Inflammatory macrophage (primary cell): ENCODE data around the gene C19orf81.

Experiments used
- DNase-seq, 2 donors: peaks; one replicate each; pipeline ENCODE4 v3.0.0-alpha.2; 2020 to 2022

The C19orf81 gene

DNA sequence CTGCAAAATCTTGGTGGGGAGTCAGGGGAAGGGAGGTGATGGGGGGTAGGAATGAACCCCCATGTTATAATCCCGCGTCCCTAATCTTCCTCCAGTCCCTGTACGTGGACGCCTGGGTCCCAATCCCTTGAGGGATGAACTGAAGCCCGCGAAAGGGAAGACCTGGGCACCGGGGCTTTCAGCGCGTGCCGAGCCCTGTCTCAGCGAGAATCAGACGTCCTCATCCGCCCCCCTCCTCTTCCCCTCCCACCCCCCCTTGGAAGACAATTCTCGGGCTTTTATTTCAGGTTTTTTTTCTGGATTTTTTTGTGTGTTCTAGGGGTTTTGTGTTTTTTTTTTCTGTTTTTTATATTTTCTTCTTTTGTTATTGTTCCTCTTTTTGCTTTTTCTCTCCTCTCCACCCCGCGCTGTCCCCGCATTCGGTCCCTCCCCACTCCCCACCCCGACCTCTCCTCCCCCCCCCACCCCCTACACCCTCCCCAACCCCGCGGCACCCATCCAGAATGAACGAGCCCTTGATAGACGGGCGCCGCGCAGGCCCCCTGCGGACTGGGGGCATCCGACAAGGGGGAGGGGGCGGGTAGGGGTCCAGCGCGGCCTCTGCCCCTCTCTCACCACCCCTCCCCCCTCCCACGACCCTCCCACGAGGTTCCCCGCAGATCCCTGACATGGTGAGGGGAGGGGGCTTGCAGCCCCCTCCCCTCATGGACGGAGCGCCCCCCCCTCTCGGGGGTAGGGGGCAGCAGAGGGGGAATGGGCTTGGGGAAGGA lies 10.3 kb downstream of the C19orf81 start:
- no peak for DNase-seq

DNA sequence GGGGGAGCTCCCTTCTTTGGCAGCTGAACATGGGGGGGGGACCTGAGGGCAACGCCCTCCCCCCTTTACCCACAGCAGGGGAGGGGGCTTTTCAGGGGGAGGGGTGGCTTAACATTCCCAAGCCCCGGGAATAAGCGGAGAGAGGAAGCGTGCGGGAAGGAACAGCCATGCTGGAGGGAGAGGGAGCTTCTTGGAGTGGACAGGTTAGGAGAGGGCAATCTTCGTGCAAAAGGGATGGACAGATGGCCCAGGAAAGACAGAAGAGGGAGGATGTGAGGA lies 10.8 kb downstream of the C19orf81 start:
- no peak for DNase-seq

DNA sequence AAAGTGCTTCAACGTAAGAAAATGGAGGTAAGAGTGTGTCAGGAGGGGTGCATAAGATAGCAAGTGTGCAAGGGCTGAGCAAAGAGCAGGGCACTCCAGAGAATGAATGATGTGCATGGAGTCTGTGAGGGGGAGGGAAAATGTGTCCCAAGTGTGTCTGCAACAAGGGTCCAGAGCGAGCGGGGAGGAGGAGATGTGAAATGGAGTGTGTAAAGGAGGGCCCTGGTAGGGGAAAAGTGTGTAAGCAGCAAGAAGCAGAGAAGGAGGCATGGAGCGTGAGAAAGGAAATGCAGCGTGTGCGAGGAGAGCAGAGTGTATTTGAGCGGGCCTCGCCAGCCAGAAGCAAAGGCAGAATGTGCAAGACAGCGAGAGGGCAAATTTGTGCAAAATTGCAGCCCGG lies 11.8 kb downstream of the C19orf81 start:
- no peak for DNase-seq

DNA sequence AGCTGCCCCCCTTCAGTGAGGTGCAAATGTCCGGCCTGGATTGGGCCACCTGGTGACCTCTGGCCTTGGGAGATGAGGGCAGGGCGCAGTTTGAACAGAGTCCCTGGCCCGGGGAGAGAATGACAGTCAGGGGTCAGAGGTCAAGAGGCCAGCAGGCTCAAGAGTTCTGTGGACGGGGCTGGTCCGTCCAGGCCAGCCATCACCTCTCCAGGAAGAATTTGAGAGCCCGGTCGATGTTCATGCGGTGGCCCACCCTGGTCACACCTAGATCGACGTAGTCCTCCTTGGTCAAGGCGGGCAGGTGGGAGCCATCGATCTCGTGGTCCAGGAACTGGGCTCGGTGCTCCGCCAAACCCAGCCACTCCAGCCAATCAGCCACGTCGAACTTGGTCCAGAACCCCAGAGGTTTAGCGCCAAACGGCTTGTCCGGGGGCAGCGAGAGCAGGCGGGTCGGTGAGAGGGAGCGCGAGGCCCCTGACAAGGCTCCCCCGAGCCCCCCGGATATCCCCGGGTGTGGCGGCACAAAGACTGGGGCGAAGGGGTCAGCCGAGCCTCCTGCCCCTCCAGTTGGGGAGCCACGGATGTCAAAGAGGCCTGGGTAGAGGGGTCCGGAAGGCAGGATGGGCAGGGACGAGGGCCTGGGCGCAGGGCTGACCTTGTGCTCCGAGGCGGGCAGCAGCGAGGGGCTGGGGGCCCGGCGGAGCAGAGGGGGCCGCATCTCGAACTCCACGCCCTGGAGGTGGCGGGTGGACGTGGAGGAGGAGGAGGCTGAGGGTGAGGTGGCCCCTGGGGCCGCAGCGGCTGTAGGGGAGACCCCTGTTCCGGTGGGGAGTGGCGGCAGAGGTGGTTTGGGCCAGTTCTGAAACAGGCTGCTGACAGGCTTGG lies 12.8 kb downstream of the C19orf81 start:
- no peak for DNase-seq

DNA sequence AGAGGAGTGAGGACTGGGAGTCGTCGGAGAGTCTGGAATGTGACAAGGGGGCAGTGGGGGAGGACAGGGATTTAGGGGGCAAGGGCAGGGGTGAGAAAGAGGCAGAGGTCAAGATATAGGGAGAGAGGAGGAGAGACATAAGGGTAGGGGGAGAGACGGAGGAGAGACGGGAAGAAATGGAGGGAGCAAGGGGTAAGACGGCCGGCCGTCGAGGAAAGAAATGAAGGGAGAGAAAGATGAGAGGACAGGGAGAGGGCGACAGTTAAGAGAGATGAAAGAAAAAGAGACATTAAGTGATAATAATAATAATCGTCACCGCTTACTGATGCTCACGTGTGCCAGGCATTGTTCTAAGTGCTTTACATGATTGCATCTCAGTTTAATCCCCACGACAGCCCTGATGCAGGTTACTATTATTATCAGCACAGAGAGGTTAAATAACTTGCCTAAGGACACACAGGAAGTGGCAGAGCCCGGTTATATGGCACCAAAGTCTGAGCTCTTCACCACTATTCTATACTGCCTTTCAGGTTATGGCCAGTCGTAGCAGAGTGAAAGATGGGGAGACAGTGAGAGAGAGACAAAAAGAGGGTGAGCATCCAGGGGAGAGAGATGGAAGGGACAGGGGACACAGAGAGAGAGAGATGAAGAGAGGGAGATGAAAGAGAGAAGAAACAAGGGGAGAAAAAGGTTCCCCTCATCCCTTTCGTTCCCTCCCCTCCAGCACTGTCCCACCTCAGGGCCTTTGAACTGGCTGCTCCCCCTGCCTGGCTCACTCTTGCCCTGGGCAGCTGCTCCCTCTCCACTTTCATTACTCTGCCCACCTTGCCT lies 13.6 kb downstream of the C19orf81 start:
- DNase-seq, result no peak

DNA sequence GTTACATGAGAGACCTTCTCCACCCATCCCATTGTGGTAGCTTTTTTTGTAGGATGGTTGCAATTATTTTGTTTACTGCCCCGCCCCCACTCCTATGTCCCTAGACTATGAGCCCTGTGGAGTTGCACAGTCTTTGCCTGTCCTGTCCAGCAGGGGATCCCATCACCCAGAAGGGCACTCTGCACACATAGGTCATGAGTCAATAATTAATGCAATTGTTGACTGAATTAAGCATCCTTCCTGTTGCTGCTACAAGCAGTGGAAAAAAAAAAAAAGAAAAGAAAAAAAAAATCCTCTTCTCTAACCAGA lies 14.2 kb downstream of the C19orf81 start:
- peak in 1 of 2 donors; percentile 4 for DNase-seq

DNA sequence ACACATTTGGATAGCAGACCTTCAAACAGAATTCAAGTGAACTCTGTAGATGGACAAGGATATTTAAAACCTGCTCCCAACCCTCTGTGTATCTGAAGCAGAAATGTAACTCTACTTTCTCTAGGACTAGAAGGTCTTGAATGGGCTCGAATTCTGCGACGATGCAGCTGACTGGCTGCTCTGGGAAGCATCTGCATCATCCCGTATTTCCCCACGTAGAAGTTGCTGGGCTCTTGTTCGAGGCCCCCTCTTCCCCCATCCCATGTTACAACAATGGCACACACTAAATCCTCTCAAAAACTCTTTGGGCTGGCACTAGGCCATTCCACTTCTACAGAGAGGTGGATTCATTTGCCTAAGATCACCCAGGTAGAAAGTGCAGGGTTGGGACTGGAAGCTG lies 15.0 kb downstream of the C19orf81 start:
- DNase-seq, result no peak

DNA sequence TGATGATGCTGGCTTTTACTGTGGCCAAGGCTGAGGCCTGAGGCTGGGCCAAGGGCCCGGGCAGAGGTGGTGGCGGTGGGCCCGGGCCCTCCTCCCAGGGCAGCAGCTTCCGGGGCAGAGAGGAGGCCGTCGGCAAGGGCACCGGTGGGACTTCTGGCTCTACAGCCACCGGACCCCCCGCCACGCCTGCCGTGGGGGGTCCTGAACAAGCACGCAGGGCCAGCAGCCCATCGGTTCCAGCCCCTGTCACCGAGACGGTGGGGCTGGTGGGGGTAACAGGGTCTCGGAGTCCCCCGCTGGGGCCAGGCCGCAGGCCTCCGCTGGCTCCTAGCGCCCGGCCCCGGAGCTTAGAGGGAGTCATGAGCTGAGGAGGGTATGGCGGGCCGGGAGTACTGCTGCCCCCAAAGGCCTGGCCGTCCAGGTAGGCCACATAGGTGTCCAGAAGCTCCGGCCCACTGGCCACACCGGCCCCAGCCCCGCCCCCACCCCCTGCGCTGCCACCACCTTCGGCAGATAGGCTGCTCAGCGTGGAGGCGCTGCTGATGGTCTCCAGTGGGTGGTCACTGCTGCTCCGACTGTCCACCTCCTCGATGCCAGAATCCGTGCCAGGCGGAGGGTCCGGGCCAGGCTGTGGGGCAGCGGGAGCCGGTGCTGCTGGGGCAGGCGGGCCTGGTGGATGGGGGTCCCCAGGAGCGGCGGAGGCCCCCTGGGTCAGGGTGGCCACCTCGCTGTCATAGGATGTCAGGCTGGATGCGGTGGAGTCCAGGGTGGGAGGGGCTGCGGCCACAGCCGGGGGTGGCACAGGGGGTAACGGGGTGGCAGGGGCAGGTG lies 17.3 kb downstream of the C19orf81 start:
- no peak for DNase-seq

DNA sequence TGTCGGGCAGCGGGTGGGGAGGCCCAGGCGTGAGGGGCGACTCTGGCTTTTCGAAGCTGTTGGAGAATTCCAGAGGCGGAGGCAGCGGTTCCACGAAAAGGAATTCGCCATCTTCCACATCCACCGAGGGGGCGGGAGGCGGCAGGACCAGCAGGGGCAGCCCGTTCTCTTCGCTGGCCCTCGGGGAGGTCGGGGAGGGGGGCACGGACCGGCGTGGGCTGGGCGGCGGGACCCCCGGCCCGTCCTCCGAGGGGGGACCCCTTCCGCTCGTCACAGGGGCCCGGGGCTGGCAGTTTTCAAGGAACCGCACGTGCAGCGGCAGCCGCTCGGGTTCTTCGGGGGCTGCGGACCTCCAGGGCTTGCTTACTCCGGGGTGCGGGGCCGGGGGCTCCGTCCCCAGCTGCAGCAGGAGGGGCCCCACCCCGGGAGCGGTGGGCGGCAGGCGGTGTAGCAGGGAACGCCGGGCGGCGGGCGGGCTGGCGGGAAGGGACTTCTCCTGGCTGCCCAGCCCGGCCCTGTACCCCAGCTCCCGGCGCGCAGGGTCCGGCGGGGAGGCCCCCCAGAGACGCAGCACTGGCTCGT lies 18.0 kb downstream of the C19orf81 start:
- DNase-seq, result no peak

DNA sequence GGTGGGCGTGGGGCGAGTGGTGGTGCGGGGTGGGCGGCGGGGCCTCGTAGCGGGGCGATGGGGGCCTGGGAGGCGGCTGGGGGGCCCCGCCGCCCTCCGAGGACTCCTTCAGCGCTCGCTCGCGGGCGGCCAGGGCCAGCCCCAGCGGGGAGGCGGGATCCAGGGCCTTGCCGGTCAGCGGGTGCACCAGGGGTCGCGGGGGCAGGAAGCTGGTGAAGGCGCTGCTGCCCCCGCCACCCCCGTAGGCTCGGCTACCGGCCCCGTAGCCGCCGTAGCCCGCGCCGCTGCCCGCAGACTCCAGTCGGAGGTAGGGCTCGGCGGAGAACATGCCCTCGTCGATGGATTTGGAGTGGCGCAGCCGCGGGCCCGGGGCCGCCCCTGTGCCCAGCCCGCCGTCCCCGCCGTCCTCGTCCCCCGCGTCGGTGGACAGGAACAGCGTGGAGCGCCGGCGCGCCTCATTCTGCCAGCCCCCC lies 18.6 kb downstream of the C19orf81 start:
- DNase-seq, result no peak

DNA sequence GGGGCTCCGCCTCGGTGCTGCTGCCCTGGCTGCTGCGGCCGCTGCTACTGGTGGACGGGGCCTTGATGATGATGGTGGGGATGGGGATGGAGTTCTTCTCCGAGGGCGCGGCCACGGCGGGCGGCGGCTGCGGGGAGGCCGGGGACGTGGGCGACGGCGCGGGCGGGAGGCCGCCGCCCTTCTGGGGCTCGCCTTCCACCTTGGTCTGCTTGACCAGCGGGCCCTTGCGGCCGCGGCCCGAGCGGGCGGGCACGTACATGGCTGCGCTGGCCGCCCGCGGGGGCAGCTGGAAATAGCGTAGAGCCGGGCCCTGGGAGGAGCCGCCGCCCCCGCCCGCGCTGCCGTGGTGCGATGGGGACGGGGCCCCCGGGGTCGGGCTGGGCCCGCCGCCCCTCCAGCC lies 19.2 kb downstream of the C19orf81 start:
- DNase-seq, result no peak

DNA sequence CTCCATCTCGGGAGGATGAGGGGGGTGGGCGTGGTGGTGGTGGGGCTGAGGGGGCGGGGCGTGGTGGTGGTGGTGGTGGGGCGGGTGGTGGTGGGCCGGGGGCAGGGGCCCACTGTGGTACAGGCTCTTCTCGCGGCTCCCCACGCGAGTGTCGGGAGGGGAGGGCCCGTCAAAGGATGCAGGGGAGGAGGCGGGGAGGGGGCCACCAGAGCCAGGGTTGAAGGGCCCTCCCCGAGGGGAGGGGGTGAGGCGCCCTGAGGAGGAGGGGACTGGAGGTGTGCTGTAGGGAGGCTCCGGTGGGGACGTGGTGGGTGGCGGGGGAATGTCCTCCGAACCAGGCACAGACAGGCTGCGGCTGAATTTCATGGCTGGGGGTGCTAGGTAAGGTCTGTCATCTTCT lies 19.6 kb downstream of the C19orf81 start:
- DNase-seq, result no peak

DNA sequence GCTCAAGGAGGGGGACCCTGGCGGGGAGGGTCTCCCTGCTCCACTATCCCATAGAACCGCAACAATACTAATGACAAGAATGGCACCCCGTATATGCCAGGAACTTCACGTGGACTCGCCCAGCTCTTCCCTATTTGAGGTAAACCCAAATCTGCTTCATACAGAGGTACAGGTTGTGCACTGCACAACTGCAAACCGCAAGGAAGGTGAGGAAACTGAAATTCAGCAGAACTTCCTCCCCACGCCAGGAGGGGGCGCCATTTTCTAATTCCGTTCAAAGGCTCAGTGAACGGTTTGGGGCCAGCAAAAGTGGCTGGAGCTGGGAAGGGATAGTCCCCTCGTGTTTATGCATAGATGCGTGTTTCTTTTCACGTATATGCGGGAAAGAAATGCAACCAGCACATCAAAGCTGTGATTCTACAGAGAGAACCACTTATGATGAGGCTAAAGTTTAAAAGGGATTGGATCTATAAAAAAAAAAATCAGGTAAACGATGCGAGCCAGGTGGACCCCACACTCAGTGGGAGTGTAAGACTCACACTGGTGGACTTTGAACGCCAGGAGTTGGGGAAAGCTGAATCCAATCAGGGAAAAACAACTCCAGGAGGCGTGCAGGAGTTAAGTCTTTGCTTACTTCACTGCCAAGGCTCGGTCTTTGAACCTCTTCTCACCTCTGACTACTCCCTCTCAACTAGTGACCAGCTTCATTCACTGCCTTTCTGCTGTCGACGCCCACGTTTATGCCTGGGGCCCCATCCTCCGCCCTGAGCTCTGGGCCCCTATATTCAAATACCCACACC lies 20.3 kb downstream of the C19orf81 start:
- DNase-seq, result peak; percentile 41 to 59

DNA sequence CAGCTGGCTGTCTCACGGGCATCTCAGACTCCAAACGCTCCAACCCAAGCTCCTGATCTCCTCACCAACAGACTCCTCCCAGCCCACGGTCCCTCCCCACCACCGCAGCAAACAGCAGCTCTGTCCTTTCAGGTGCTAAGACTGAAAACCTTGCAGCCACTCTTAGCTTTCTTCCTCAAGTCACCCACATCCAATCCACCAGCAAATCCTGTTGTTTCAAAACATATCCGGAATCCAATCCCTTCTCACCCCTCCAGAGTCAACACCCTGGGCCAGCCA lies 20.8 kb downstream of the C19orf81 start:
- DNase-seq, result no peak

DNA sequence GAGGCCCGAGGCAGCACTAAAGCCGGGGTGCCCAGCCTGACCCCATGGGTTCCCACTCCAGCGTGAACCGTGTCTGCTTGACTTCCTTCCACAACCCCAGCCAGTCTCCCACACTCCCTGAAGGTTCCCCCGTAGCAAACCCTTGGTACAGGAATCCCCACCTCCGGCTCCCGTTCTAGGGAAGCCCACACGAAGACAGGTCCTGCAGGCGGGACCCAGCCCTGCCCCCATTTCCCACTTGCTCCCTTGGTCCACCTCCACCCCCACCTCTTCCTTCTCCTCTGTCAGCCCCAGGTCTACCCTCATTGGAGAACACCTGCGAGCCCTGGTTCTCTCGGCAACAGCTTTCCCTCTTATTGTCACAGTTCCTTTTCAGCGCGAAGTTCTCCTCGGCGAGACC lies 23.9 kb downstream of the C19orf81 start:
- no peak for DNase-seq

DNA sequence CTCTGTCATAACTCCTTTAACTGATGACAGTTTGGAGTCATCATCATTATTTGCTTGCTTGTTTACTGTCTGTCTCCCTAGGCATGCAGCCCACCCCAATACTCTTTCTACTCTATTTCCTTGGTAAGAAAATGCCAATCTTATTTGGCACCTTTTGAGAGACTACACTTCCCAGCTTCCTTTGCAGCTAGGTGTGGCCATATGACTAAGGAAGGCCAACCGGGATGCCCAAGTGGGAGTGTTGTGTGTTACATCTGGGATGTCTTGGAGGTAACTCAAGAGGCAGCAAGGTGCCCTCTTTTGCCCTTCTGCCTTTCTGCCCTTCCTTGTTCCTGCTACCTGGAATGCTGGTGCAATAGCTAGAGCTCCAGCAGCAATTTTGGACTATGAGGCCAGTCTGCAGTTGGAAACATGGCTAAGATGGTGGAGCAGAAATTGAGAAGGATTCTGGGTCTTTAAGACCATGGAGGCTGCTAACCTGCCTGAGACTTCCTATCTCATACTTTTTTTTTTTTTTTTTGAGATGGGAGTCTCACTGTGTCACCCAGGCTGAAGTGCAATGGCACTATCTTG lies 27.5 kb downstream of the C19orf81 start:
- DNase-seq, result no peak

DNA sequence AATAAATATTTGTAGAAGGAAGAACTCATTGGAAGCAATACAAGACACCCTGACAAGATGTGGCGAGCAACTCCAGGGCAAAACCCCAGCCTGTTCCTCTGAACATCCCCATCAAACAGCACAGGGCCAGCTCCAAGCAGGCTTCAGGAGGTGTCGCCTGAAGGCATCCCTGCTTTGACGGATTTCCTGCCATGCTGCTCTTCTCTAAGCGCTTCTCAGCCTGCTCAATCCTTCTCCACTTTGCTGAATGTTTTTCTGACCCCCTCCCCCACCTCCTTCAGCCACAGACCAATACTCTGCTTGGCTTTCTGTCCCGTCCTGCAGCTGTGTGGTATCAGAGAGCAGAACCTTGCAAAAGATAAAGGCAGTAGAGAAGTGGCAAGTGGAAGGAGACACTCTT lies 28.4 kb downstream of the C19orf81 start:
- DNase-seq, result no peak

DNA sequence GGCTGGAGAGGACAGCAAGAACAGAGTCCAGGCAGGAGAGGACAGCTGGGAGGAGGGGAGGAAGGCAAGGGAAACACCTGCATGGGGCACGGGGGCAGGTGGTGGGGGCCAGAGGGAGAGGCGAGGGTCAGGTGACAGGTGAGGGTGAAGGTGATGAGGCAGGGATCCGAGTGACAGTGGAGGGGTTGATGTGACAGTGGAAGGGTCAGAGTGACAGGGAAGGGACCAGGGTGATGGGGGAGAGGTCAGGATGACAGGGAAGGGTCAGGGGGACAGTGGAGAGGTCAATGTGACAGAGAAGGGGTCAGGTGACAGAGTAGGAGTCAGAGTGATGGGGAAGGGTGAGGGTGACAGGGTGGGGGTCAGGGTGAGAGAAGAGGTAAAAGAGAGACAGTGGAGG lies 29.1 kb downstream of the C19orf81 start:
- no peak for DNase-seq

DNA sequence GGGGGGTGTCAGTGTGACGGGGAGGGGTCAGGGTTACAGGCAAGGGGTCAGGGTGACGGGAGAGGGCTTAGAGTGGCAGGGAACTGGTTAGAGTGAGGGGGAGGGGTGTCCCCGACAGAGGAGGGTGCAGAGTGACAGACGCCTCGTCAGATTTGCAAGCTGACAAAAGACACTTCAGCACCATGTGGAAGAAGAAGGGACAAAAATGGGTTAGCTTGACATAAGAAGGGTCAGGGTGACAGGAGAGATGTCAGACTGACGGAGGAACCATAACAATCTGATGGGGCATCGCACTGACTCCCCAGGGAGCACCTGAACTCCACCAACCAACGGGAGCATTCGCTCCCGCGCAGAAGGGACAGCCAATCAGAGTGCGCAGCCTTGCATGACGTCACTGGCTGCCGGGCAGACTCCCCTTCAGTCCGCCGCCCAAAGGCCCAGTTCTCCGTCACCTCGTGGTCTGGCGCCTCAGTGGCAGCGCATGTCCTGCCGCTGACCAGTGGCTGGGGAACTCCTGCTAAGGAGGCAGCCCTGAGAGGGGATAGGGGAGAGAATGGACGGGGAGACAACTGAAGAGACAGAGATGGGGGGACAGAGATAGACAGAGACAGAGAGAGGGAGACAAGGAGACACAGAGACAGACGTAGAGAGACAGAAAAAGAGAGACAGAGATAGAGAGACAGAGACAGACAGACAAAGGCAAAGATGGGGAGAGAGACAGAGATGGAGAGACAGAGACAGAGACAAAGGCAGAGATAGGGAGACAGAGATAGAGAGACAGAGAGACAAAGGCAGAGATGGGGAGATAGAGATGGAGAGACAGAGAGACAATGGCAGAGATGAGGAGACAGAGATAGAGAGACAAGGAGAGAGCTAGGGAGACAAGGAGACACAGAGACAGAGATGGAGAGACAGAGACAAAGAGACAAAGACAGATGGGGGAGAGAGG lies 30.2 kb downstream of the C19orf81 start:
- DNase-seq, result peak; percentile 76 to 83
